WTC11 (cell line): ENCODE measurements around the gene MRPS10. TPM values are rescaled to one million over a fixed set of nuclear protein-coding genes. Genes with fewer than 3 reads are reported as not detected.
A peak's percentile ranks its signal among the peaks of the same experiment; 100 is the strongest.
"Not testable (repeated sequence)": the region's sequence is repeated elsewhere in the genome, so short reads cannot be mapped to it uniquely, and the experiment has no call there.

Source experiments
- ATAC-seq: fragments of 200-7000 bp; cut with Tn5 transposase; 2 replicates; pipeline ENCODE4 v1.10.0; 2021; ENCODE audit warnings: mild to moderate bottlenecking, moderate library complexity
- CTCF ChIA-PET: fragments of 300-600 bp; sonication (Branson Sonifier 250); formaldehyde crosslinking; loops from one replicate; lab custom pipeline; 2021; ENCODE audit warnings: antibody characterized with exemption; lab: Charles Lee
- POLR2A ChIA-PET: fragments of 350-600 bp; sonication (Branson Sonifier 250); formaldehyde crosslinking; loops from one replicate; lab custom pipeline; 2021; ENCODE audit warnings: antibody characterized with exemption; lab: Charles Lee
- DNase-seq: peaks from one replicate; pipeline ENCODE4 v3.0.0; 2021; ENCODE audit warnings: low spot score
- H3K27ac Mint-ChIP-seq: 2 replicates; pipeline ENCODE4 v1.8.0; 2021; ENCODE audit warnings: mixed read lengths
- H3K27me3 Mint-ChIP-seq: 2 replicates; pipeline ENCODE4 v1.8.0; 2021; ENCODE audit warnings: low read depth, mild to moderate bottlenecking, moderate library complexity, mixed read lengths
- H3K36me3 Mint-ChIP-seq: 2 replicates; pipeline ENCODE4 v1.8.0; 2021; ENCODE audit warnings: mixed read lengths
- H3K4me1 Mint-ChIP-seq: 2 replicates; pipeline ENCODE4 v1.8.0; 2022; ENCODE audit warnings: mixed read lengths
- H3K4me3 Mint-ChIP-seq: 2 replicates; pipeline ENCODE4 v1.8.0; 2021; ENCODE audit warnings: mild to moderate bottlenecking, moderate library complexity, mixed read lengths
- H3K9me3 Mint-ChIP-seq: 2 replicates; pipeline ENCODE4 v1.8.0; 2021; ENCODE audit warnings: mixed read lengths
- MXD4 ChIP-seq: fragments of 250-450 bp; sonication (Bioruptor Pico); IDR thresholded peaks from 2 replicates; pipeline ENCODE4 v1.8.0; 2021; ENCODE audit warnings: mild to moderate bottlenecking, moderate library complexity, borderline replicate concordance
- RORB ChIP-seq: fragments of 250-450 bp; sonication (Bioruptor Pico); IDR thresholded peaks from 2 replicates; pipeline ENCODE4 v1.9.0; 2021; ENCODE audit warnings: mild to moderate bottlenecking
- USF1 ChIP-seq: sonication (generic); formaldehyde crosslinking; IDR thresholded peaks from 2 replicates; pipeline ENCODE4 v1.8.0; 2022; ENCODE audit warnings: mild to moderate bottlenecking, missing genetic modification reagents
- ZNF232 ChIP-seq: sonication (generic); formaldehyde crosslinking; IDR thresholded peaks from 2 replicates; pipeline ENCODE4 v1.8.0; 2022; ENCODE audit warnings: mild to moderate bottlenecking, missing genetic modification reagents
- ZNF671 ChIP-seq: fragments of 250-450 bp; sonication (Bioruptor Pico); IDR thresholded peaks from 2 replicates; pipeline ENCODE4 v1.8.0; 2021; ENCODE audit warnings: mild to moderate bottlenecking
- total RNA-seq: library from RNA; stranded (reverse); gene quantifications from 3 replicates; pipeline ENCODE4 v1.2.3, GENCODE V29; 2021
- TF ChIP-seq, protein P1 (sequence below): sonication (generic); formaldehyde crosslinking; IDR thresholded peaks from 2 replicates; pipeline ENCODE4 v1.8.1; 2022; ENCODE audit warnings: missing genetic modification reagents, borderline replicate concordance
- TF ChIP-seq, protein P2 (sequence below): sonication (generic); formaldehyde crosslinking; conservative IDR thresholded peaks from 2 replicates; pipeline ENCODE4 v1.8.1; 2023; ENCODE audit warnings: mild to moderate bottlenecking, low read depth, missing genetic modification reagents, moderate library complexity
- TF ChIP-seq, protein P3 (sequence below): sonication (generic); formaldehyde crosslinking; IDR thresholded peaks from 2 replicates; pipeline ENCODE4 v1.8.0; 2023; ENCODE audit warnings: missing genetic modification reagents, mild to moderate bottlenecking, borderline replicate concordance

The MRPS10 gene
- total RNA-seq, 1 experiment from 2014 or later, result 31.3 TPM

DNA sequence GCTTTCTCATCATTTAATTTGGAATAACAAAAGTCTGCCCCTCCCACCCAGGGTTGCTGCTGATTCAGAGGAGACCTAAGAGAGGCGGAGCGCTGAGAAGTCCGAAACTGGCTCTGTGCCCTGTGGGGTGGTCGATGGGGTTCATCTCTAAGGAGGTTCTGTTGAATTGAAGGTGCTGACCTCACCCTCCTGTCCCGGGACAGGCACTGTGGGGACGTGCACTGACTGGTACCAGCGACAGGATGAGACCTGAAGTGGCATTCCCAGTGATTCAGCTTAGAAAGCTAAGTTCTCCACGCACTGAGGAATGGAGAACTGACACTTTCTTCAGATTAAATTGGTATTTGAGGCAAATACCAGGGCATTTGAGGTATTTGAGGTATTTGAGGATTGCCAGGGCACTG, 24.2 kb downstream of the MRPS10 start:
- no peak for TF ChIP-seq ZNF671
- TF ChIP-seq, protein P1, sequence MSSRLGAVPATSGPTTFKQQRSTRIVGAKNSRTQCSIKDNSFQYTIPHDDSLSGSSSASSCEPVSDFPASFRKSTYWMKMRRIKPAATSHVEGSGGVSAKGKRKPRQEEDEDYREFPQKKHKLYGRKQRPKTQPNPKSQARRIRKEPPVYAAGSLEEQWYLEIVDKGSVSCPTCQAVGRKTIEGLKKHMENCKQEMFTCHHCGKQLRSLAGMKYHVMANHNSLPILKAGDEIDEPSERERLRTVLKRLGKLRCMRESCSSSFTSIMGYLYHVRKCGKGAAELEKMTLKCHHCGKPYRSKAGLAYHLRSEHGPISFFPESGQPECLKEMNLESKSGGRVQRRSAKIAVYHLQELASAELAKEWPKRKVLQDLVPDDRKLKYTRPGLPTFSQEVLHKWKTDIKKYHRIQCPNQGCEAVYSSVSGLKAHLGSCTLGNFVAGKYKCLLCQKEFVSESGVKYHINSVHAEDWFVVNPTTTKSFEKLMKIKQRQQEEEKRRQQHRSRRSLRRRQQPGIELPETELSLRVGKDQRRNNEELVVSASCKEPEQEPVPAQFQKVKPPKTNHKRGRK (CRISPR knock-in tag), result no peak
- TF ChIP-seq, protein P2, sequence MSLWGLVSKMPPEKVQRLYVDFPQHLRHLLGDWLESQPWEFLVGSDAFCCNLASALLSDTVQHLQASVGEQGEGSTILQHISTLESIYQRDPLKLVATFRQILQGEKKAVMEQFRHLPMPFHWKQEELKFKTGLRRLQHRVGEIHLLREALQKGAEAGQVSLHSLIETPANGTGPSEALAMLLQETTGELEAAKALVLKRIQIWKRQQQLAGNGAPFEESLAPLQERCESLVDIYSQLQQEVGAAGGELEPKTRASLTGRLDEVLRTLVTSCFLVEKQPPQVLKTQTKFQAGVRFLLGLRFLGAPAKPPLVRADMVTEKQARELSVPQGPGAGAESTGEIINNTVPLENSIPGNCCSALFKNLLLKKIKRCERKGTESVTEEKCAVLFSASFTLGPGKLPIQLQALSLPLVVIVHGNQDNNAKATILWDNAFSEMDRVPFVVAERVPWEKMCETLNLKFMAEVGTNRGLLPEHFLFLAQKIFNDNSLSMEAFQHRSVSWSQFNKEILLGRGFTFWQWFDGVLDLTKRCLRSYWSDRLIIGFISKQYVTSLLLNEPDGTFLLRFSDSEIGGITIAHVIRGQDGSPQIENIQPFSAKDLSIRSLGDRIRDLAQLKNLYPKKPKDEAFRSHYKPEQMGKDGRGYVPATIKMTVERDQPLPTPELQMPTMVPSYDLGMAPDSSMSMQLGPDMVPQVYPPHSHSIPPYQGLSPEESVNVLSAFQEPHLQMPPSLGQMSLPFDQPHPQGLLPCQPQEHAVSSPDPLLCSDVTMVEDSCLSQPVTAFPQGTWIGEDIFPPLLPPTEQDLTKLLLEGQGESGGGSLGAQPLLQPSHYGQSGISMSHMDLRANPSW (CRISPR knock-in tag), result no peak
- DNase-seq (no peak), ATAC-seq (peak; percentile 85)
- Mint-ChIP-seq H3K4me3 (peak overlapping the region; percentile 20), H3K36me3 (no peaks in the 10 kb centered on the region), H3K9me3 (no peaks in the 10 kb centered on the region), H3K27ac (no peak overlapping the region), H3K27me3 (peaks cover 7% of the 10 kb centered on the region), H3K4me1 (peaks cover 14% of the 10 kb centered on the region)
- ChIA-PET POLR2A (interaction anchor here (1.0 kb wide), 1 partner anchor 10 kb away, joined by 3 read pairs; no protein-coding TSS in a partner anchor), CTCF (interaction anchor here (0.5 to 2.4 kb wide), 10 partner anchors 8 to 493 kb away, joined by 3 to 11 read pairs (median 4); no protein-coding TSS in a partner anchor)

GRCh38 chr6:42192385-42192784, 25.3 kb downstream of the MRPS10 start:
- not testable (repeated sequence) for H3K4me3 Mint-ChIP-seq, H3K27me3 Mint-ChIP-seq, DNase-seq, H3K36me3 Mint-ChIP-seq, H3K27ac Mint-ChIP-seq, H3K9me3 Mint-ChIP-seq, ATAC-seq
- peaks cover 14% of the 10 kb centered on the region for H3K4me1 Mint-ChIP-seq
- ChIA-PET POLR2A (interaction anchor here (0.9 kb wide), 1 partner anchor 1139 kb away, joined by 3 read pairs; the partner anchor contains the start of gene APOBEC2), CTCF (interaction anchor here (0.7 to 1.7 kb wide), 5 partner anchors 22 to 410 kb away, joined by 3 to 9 read pairs (median 3); no protein-coding TSS in a partner anchor)

- H3K4me1 Mint-ChIP-seq, result peaks cover 24% of the 10 kb centered on the region
- DNase-seq (no peak), ATAC-seq (no peak)
- no peaks in the 10 kb centered on the region for H3K36me3 Mint-ChIP-seq
- TF ChIP-seq, protein P3, sequence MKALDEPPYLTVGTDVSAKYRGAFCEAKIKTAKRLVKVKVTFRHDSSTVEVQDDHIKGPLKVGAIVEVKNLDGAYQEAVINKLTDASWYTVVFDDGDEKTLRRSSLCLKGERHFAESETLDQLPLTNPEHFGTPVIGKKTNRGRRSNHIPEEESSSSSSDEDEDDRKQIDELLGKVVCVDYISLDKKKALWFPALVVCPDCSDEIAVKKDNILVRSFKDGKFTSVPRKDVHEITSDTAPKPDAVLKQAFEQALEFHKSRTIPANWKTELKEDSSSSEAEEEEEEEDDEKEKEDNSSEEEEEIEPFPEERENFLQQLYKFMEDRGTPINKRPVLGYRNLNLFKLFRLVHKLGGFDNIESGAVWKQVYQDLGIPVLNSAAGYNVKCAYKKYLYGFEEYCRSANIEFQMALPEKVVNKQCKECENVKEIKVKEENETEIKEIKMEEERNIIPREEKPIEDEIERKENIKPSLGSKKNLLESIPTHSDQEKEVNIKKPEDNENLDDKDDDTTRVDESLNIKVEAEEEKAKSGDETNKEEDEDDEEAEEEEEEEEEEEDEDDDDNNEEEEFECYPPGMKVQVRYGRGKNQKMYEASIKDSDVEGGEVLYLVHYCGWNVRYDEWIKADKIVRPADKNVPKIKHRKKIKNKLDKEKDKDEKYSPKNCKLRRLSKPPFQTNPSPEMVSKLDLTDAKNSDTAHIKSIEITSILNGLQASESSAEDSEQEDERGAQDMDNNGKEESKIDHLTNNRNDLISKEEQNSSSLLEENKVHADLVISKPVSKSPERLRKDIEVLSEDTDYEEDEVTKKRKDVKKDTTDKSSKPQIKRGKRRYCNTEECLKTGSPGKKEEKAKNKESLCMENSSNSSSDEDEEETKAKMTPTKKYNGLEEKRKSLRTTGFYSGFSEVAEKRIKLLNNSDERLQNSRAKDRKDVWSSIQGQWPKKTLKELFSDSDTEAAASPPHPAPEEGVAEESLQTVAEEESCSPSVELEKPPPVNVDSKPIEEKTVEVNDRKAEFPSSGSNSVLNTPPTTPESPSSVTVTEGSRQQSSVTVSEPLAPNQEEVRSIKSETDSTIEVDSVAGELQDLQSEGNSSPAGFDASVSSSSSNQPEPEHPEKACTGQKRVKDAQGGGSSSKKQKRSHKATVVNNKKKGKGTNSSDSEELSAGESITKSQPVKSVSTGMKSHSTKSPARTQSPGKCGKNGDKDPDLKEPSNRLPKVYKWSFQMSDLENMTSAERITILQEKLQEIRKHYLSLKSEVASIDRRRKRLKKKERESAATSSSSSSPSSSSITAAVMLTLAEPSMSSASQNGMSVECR (CRISPR knock-in tag), result no peak
- TF ChIP-seq USF1 (CRISPR knock-in tag) (no peak), RORB (no peak), MXD4 (CRISPR knock-in tag) (no peak), ZNF232 (no peak)
- ChIA-PET POLR2A (interaction anchor here (0.7 to 0.8 kb wide), 2 partner anchors 13 to 505 kb away, joined by 3 to 4 read pairs; no protein-coding TSS in a partner anchor), CTCF (interaction anchor here (0.8 kb wide), 1 partner anchor 15 kb away, joined by 3 read pairs; no protein-coding TSS in a partner anchor)
- H3K27ac Mint-ChIP-seq, result 0 out of 2 replicates have a peak overlapping the region, but pooled peaks have one; percentile 7
- H3K4me3 Mint-ChIP-seq, result no peak overlapping the region
- peaks cover 7% of the 10 kb centered on the region for H3K27me3 Mint-ChIP-seq
- H3K9me3 Mint-ChIP-seq, result no peaks in the 10 kb centered on the region
Measured at GRCh38 chr6:42190554-42191183, 27.0 kb downstream of the MRPS10 start.
